Heart left ventricle (tissue), 16 donors: ENCODE data around the gene FAM171A2. TPM values are rescaled to one million over a fixed set of nuclear protein-coding genes. Genes with fewer than 3 reads are reported as not detected.

Source experiments
- ATAC-seq, 4 donors: fragments of 200-7000 bp; cut with Tn5 transposase; one replicate each; pipeline ENCODE4 v1.9.1; 2020 to 2022; ENCODE audit warnings: moderate library complexity in 4 of 4, mild to moderate bottlenecking in 3 of 4, moderate number of reproducible peaks in 1 of 4
- DNase-seq, 5 donors: peaks; one replicate each; pipeline ENCODE4 v3.0.0-alpha.2; 2020
- H3K27ac ChIP-seq, 12 donors: fragments of 200-600 bp; sonication (generic) in 4 of 12; one replicate each; pipeline versions ENCODE4 v1.5.0 to v1.8.0; 2016 to 2022; ENCODE audit warnings: mild to moderate bottlenecking in 2 of 12
- H3K27me3 ChIP-seq, 9 donors: fragments of 200-600 bp; sonication (generic) in 2 of 9; one replicate each; pipeline versions ENCODE4 v1.5.1 to v1.8.0; 2016 to 2022; ENCODE audit warnings: mild to moderate bottlenecking in 3 of 9
- H3K36me3 ChIP-seq, 9 donors: fragments of 200-600 bp; sonication (generic) in 2 of 9; one replicate each; pipeline versions ENCODE4 v1.5.0 to v1.8.0; 2018 to 2022; ENCODE audit warnings: mild to moderate bottlenecking in 2 of 9
- H3K4me1 ChIP-seq, 12 donors: fragments of 200-600 bp; sonication (generic) in 4 of 12; one replicate each; pipeline versions ENCODE4 v1.5.0 to v1.8.0; 2016 to 2022; ENCODE audit warnings: mild to moderate bottlenecking in 3 of 12
- H3K4me3 ChIP-seq, 12 donors: fragments of 200-600 bp; sonication (generic) in 4 of 12; one replicate each; pipeline versions ENCODE4 v1.5.0 to v1.8.0; 2017 to 2022; ENCODE audit warnings: mild to moderate bottlenecking in 9 of 12, moderate library complexity in 4 of 12
- H3K9me3 ChIP-seq, 12 donors: fragments of 200-600 bp; sonication (generic) in 4 of 12; one replicate each; pipeline versions ENCODE4 v1.5.0 to v1.8.0; 2016 to 2022; ENCODE audit warnings: mild to moderate bottlenecking in 1 of 12
- CTCF ChIP-seq, 12 donors: fragments of 200-600 bp; sonication (generic) in 4 of 12; IDR thresholded peaks; one replicate each; pipeline versions ENCODE4 v1.5.0 to v1.8.0; 2018 to 2022; ENCODE audit warnings: antibody characterized with exemption in 12 of 12, mild to moderate bottlenecking in 5 of 12
- POLR2A ChIP-seq, 2 donors: fragments of 450-650 bp; IDR thresholded peaks; one replicate each; pipeline ENCODE4 v1.6.1; 2017; ENCODE audit warnings: antibody characterized with exemption in 2 of 2, mild to moderate bottlenecking in 2 of 2, moderate library complexity in 2 of 2
- WGBS, 4 donors: extraction: QIAGEN DNeasy Blood & Tissue Kit in 2 of 4; methylation state at CpG; one replicate each; pipeline versions ENCODE4 v1.1.5 to v1.1.7; 2013 to 2018; 5-methylcytosine and 5-hydroxymethylcytosine counted together
- intact Hi-C, 10 donors: fragments of 100-400 bp; cut with DNase I; formaldehyde crosslinking; loops; one replicate each; pipeline versions ENCODE4 v1.11.1 to v1.14.2; 2022
- polyA plus RNA-seq, 2 donors: library from polyadenylated mRNA; stranded (reverse); fragments of 200-250 nt; gene quantifications; one replicate each; pipeline ENCODE4 v1.2.3, GENCODE V29; 2013
- total RNA-seq, 9 donors: library from RNA; depleted of rRNA in 2 of 9; stranded (reverse); fragments of >200 nt in 2 of 9; fragmentation: NEBNext Ultra II Directional in 3 of 9; extraction: Animal tissue kit (Norgen Biotek cat#: 25700) in 3 of 9; gene quantifications; one replicate each; pipeline versions ENCODE4 v1.1.0 to v1.2.4, GENCODE V29; 2016 to 2023
- donor health status: ischemic (EF 13 %, LVEDD 7.1; RV severe dilation, severe dysfunction).
- donor health status: healthy with polysubstance abuse.
- donor health status: DM: no; HTN: yes; CAD: no.
- donor health status: DM: no; HTN: no; CAD: no.
- donor health status: ischemic (EF 25% LVEDD 6.9; RV normal size, moderate dysfunction).
- donor health status: ischemic (EF 25% LVEDD 5.7; RV mildly dilated, moderate dysfunction).
- donor health status: healthy.
- donor health status: DM: yes; HTN: yes; CAD: no.
- donor health status: ischemic (EF 35%, LVEDD 5.7; RV mildly dilated, moderate dysfunction).
- donor health status: nonischemic (EF 11% LVEDD 7.7; RV severe dilation, severe dysfunction).
- donor health status: DM: yes; HTN: yes; CAD: no.
- donor health status: PGD.
- donor health status: ischemic (EF 29% LVEDD 5.4; RV normal size, mild dysfunction).
- donor health status: nonischemic (EF 23%, LVEDD 6.1; RV moderate dilation, normal function).

Gene FAM171A2
- total and polyA plus RNA-seq, 11 donors, result 0.40 to 2.1 (median 0.77) TPM

GRCh38 chr17:44353672-44354331 lies 9.9 kb downstream of the FAM171A2 start:
- Histone ChIP-seq H3K27ac (peak overlapping the region in 4 of 12 donors; percentile 37 to 54 (median 40)), H3K4me1 (peaks cover 0 to 7% (median 0%) of the 10 kb centered on the region in 12 donors), H3K36me3 (peaks cover 0 to 43% (median 31%) of the 10 kb centered on the region in 9 donors), H3K9me3 (no peaks in the 10 kb centered on the region), H3K4me3 (peak overlapping the region in 10 of 12 donors; percentile 23 to 58 (median 48)), H3K27me3 (no peaks in the 10 kb centered on the region)
- peak in 1 of 5 donors; percentile 74 for DNase-seq
- intact Hi-C loops, result no loop called here
- peak in 2 of 4 donors; percentile 11 to 41 for ATAC-seq
- WGBS, 4 donors, result 27 to 54% (median 40%) methylated on average over 51 to 98 of the region's 98 CpGs
- TF ChIP-seq POLR2A (IDR thresholded peaks at IDR 0.05), result no peak
- no peak for TF ChIP-seq CTCF (IDR thresholded peaks at IDR 0.05)

- H3K36me3 ChIP-seq, result peaks cover 0 to 48% (median 31%) of the 10 kb centered on the region in 9 donors
- peak overlapping the region in 9 of 12 donors; percentile 23 to 58 (median 49) for H3K4me3 ChIP-seq
- WGBS, 4 donors, result 57 to 78% (median 68%) methylated on average over 14 to 22 of the region's 22 CpGs
- DNase-seq (no peak), ATAC-seq (no peak)
- TF ChIP-seq POLR2A (IDR thresholded peaks at IDR 0.05) (no peak), CTCF (IDR thresholded peaks at IDR 0.05) (no peak)
- H3K9me3 ChIP-seq, result no peaks in the 10 kb centered on the region
- H3K27me3 ChIP-seq, result no peaks in the 10 kb centered on the region
- peaks cover 0 to 14% (median 0%) of the 10 kb centered on the region in 12 donors for H3K4me1 ChIP-seq
- intact Hi-C loops, result no loop called here
- peak overlapping the region in 3 of 12 donors; percentile 37 to 54 (median 42) for H3K27ac ChIP-seq
Observed at GRCh38 chr17:44352828-44353671, 10.6 kb downstream of the FAM171A2 start.

- Histone ChIP-seq H3K9me3 (no peaks in the 10 kb centered on the region), H3K27me3 (no peaks in the 10 kb centered on the region), H3K27ac (no peak overlapping the region), H3K4me3 (no peak overlapping the region), H3K4me1 (peaks cover 0 to 23% (median 0%) of the 10 kb centered on the region in 12 donors), H3K36me3 (peaks cover 0 to 48% (median 31%) of the 10 kb centered on the region in 9 donors)
- TF ChIP-seq CTCF (IDR thresholded peaks at IDR 0.05), result no peak
- TF ChIP-seq POLR2A (IDR thresholded peaks at IDR 0.05), result no peak
- WGBS, 4 donors, result 81 to 93% (median 86%) methylated on average over 16 to 36 of the region's 36 CpGs
- DNase-seq (no peak), ATAC-seq (no peak)
- intact Hi-C loops, result no loop called here
Observed at GRCh38 chr17:44351961-44352827, 11.5 kb downstream of the FAM171A2 start.
